Endothelial cell of umbilical vein (primary cell): Measurements from ENCODE around the gene RNU5D-1. TPM values are rescaled to one million over a fixed set of nuclear protein-coding genes. Genes with fewer than 3 reads are reported as not detected.

Source experiments
- BruUV-seq: library from RNA; stranded (reverse); fragments of 400-500 nt; replicated peaks from 2 replicates; lab custom pipeline; 2021; lab: Mats Ljungman, UMichigan
- CTCF ChIA-PET: fragments of 300-600, 350-600 bp; sonication (Branson Sonifier 250); formaldehyde crosslinking; loops from one replicate; lab custom pipeline; 2021; ENCODE audit warnings: antibody characterized with exemption, inconsistent platforms; lab: Charles Lee
- POLR2A ChIA-PET: fragments of 300-600, 350-600 bp; sonication (Branson Sonifier 250); formaldehyde crosslinking; loops from one replicate; lab custom pipeline; 2021; ENCODE audit warnings: antibody characterized with exemption, inconsistent platforms; lab: Charles Lee
- DNase-seq: peaks from one replicate; pipeline ENCODE4 v3.0.0-alpha.2; 2011; ENCODE audit warnings: low read depth, low spot score
- FAIRE-seq: peaks from 2 replicates; lab custom pipeline; 2011; peaks lifted over from hg19 to GRCh38; lab: Jason Lieb, UNC
- H2AFZ ChIP-seq: 2 replicates; pipeline ENCODE4 v1.6.0; 2012; ENCODE audit warnings: low read depth, low read length, control low read depth, inconsistent platforms
- H3K27ac ChIP-seq: 2 replicates; pipeline ENCODE4 v1.5.1; 2011; ENCODE audit warnings: low read depth, mild to moderate bottlenecking, control low read depth, low read length, moderate library complexity; ENCODE audit not compliant: insufficient read depth
- H3K27me3 ChIP-seq, 2 experiments: 2 replicates each; pipeline versions ENCODE4 v1.6.0 to v1.6.1; 2011; ENCODE audit warnings: low read length in 2 of 2, mixed read lengths in 1 of 2; ENCODE audit not compliant: control insufficient read depth in 2 of 2, insufficient read depth in 2 of 2
- H3K36me3 ChIP-seq, 2 experiments: 2 replicates in 1 of 2; 3 replicates in 1 of 2; pipeline ENCODE4 v1.5.1; 2011; ENCODE audit warnings: low read length in 2 of 2, mild to moderate bottlenecking in 1 of 2, moderate library complexity in 1 of 2; ENCODE audit not compliant: control insufficient read depth in 2 of 2, insufficient read depth in 2 of 2; ENCODE audit errors: extremely low read depth in 1 of 2
- H3K4me1 ChIP-seq: 3 replicates; pipeline ENCODE4 v1.5.1; 2011; ENCODE audit warnings: mild to moderate bottlenecking, low read length; ENCODE audit not compliant: control insufficient read depth, insufficient read depth; ENCODE audit errors: extremely low read depth
- H3K4me2 ChIP-seq: 2 replicates; pipeline ENCODE4 v1.6.1; 2011; ENCODE audit warnings: low read length, control low read depth, mixed read lengths; ENCODE audit not compliant: insufficient read depth
- H3K4me3 ChIP-seq, 3 experiments: fragments of 200-600 bp in 1 of 3; sonication (generic), shearing (Covaris generic) in 1 of 3; replicated peaks in 1 of 3; 2 replicates each; pipeline ENCODE4 v1.5.1; 2011 to 2016; ENCODE audit warnings: control low read depth in 3 of 3, low read length in 3 of 3, mild to moderate bottlenecking in 2 of 3, inconsistent platforms in 1 of 3, low read depth in 1 of 3, moderate library complexity in 1 of 3; ENCODE audit not compliant: insufficient read depth in 1 of 3
- H3K79me2 ChIP-seq: 2 replicates; pipeline ENCODE4 v1.6.0; 2012; ENCODE audit warnings: low read length, inconsistent platforms; ENCODE audit not compliant: control insufficient read depth, insufficient read depth
- H3K9ac ChIP-seq: replicated peaks from 2 replicates; pipeline ENCODE3; 2011; ENCODE audit warnings: low read length, control low read depth; ENCODE audit not compliant: insufficient read depth; ENCODE audit errors: extremely low read depth
- H3K9me1 ChIP-seq: replicated peaks from 3 replicates; pipeline ENCODE4 v1.6.0; 2011; ENCODE audit warnings: mild to moderate bottlenecking, low read length; ENCODE audit not compliant: control insufficient read depth, insufficient read depth; ENCODE audit errors: extremely low read depth
- H3K9me3 ChIP-seq: replicated peaks from 2 replicates; pipeline ENCODE4 v1.5.1; 2012; ENCODE audit warnings: low read length, inconsistent platforms; ENCODE audit not compliant: control insufficient read depth, insufficient read depth
- H4K20me1 ChIP-seq: replicated peaks from 2 replicates; pipeline ENCODE3; 2011; ENCODE audit warnings: mild to moderate bottlenecking, low read length; ENCODE audit not compliant: control insufficient read depth, insufficient read depth; ENCODE audit errors: extremely low read depth
- EZH2 ChIP-seq: IDR thresholded peaks from 2 replicates; pipeline ENCODE4 v1.6.1; 2012; ENCODE audit warnings: borderline replicate concordance, low read depth, mild to moderate bottlenecking, moderate library complexity, low read length, inconsistent platforms; ENCODE audit not compliant: severe bottlenecking
- FOS ChIP-seq: IDR thresholded peaks from 2 replicates; pipeline ENCODE4 v1.6.1; 2011; ENCODE audit warnings: mild to moderate bottlenecking, low read length, moderate library complexity, borderline replicate concordance; ENCODE audit not compliant: insufficient read depth
- GATA2 ChIP-seq: IDR thresholded peaks from 2 replicates; pipeline ENCODE4 v1.7.0; 2011; ENCODE audit warnings: low read depth, mild to moderate bottlenecking, moderate library complexity, mixed read lengths, low read length; ENCODE audit not compliant: insufficient read length, insufficient read depth
- JUN ChIP-seq: IDR thresholded peaks from 2 replicates; pipeline ENCODE4 v1.6.1; 2011; ENCODE audit warnings: borderline replicate concordance, low read depth; ENCODE audit not compliant: insufficient read length, insufficient read depth
- MYC ChIP-seq: IDR thresholded peaks from one replicate; pipeline ENCODE4 v1.6.1; 2011; ENCODE audit warnings: mild to moderate bottlenecking, low read depth, low read length
- POLR2A ChIP-seq: IDR thresholded peaks from 2 replicates; pipeline ENCODE4 v1.6.1; 2012; ENCODE audit warnings: low read depth, mild to moderate bottlenecking, control low read depth, low read length
- POLR2AphosphoS5 ChIP-seq: IDR thresholded peaks from 2 replicates; pipeline ENCODE4 v1.6.1; 2012; ENCODE audit warnings: low read depth, mild to moderate bottlenecking, control low read depth, low read length, moderate library complexity; ENCODE audit not compliant: insufficient read depth
- dilution Hi-C: fragments of 300-500 bp; cut with MboI; formaldehyde crosslinking; loops from one replicate; pipeline ENCODE4 v1.15.0; 2019; ENCODE audit warnings: low sequenced_read_pairs; ENCODE audit not compliant: extremely low pct_ligation_motif_present
- intact Hi-C: fragments of 100-400 bp; cut with micrococcal nuclease; formaldehyde crosslinking; loops from one replicate; pipeline ENCODE4 v1.10.0; 2022
- polyA plus RNA-seq, 4 experiments: library from polyadenylated mRNA; depleted of rRNA in 3 of 4; stranded (reverse) in 3 of 4; unstranded in 1 of 4; fragments of >200 nt; gene quantifications; 2 replicates each; pipeline versions ENCODE4 v1.2.1 to v1.2.3, GENCODE V29; 2011 to 2012; ENCODE audit warnings: missing spikeins in 1 of 4
- total RNA-seq: library from RNA; stranded (reverse); gene quantifications from 2 replicates; pipeline ENCODE4 v1.2.3, GENCODE V29; 2021
- TF ChIP-seq, protein P1 (sequence below), 2 donors: IDR thresholded peaks; 1 replicate in 1 of 2; 2 replicates in 1 of 2; pipeline ENCODE4 v1.5.1; 2011; ENCODE audit warnings: low read length in 2 of 2, mild to moderate bottlenecking in 2 of 2, moderate library complexity in 2 of 2, control low read depth in 1 of 2, inconsistent platforms in 1 of 2, low read depth in 1 of 2; ENCODE audit not compliant: insufficient read depth in 1 of 2; ENCODE audit errors: extremely low read depth in 1 of 2
- TF ChIP-seq, protein P2 (sequence below): IDR thresholded peaks from 2 replicates; pipeline ENCODE4 v1.6.1; 2011; ENCODE audit not compliant: insufficient read depth, insufficient read length

The RNU5D-1 gene
- total and polyA plus RNA-seq, 2 donors (not counting 3 experiments of a cell fraction or from before 2014, with no cell fraction given), result not detected

DNA sequence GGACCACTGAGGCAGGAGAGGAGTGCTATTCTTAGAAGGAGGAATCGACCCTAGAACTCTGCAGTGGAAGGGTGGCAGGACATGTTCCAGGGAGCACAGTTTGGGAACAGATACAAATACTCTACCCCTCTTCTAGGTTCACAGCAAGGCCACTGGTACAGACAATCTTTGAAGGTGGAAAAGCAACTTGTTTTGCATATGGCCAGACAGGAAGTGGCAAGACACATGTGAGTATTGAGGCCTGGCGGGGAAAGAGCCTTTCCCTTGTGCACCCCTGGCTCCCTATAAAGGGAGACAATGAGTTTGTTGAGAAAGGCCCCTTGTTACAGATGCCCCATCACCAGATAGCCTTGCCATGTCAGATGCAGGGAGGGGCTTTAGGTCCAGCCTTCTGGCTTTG lies 26.4 kb upstream of the RNU5D-1 start:
- DNase-seq, result no peak
- Histone ChIP-seq H3K9me1 (no peaks in the 10 kb centered on the region), H3K9ac (no peak overlapping the region), H3K27me3 (no peaks in the 10 kb centered on the region), H3K4me1 (peaks cover 12% of the 10 kb centered on the region), H3K27ac (no peak overlapping the region), H3K9me3 (no peaks in the 10 kb centered on the region), H3K79me2 (no peaks in the 10 kb centered on the region), H4K20me1 (no peaks in the 10 kb centered on the region), H3K36me3 (peaks cover 23% of the 10 kb centered on the region in 2 experiments), H3K4me2 (no peak overlapping the region), H2AFZ (no peak overlapping the region), H3K4me3 (no peak overlapping the region)
- no peak for FAIRE-seq
- POLR2A ChIA-PET, result no interaction called here
- intact Hi-C loops (no loop called here), dilution Hi-C loops (no loop called here)
- CTCF ChIA-PET, result no interaction called here
- no TSS peak for BruUV-seq
- TF ChIP-seq, protein P1, sequence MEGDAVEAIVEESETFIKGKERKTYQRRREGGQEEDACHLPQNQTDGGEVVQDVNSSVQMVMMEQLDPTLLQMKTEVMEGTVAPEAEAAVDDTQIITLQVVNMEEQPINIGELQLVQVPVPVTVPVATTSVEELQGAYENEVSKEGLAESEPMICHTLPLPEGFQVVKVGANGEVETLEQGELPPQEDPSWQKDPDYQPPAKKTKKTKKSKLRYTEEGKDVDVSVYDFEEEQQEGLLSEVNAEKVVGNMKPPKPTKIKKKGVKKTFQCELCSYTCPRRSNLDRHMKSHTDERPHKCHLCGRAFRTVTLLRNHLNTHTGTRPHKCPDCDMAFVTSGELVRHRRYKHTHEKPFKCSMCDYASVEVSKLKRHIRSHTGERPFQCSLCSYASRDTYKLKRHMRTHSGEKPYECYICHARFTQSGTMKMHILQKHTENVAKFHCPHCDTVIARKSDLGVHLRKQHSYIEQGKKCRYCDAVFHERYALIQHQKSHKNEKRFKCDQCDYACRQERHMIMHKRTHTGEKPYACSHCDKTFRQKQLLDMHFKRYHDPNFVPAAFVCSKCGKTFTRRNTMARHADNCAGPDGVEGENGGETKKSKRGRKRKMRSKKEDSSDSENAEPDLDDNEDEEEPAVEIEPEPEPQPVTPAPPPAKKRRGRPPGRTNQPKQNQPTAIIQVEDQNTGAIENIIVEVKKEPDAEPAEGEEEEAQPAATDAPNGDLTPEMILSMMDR (IDR thresholded peaks at IDR 0.05; ENCODE audit: extremely low read depth in 1 of 2, insufficient read depth in 1 of 2, low read depth in 1 of 2, low read length in 2 of 2), result no peak
- no peak for TF ChIP-seq JUN
- no peak for TF ChIP-seq FOS
- no peak for TF ChIP-seq POLR2A
- TF ChIP-seq POLR2AphosphoS5, result no peak
- TF ChIP-seq EZH2, result no peak
- no peak for TF ChIP-seq MYC
- TF ChIP-seq, protein P2, sequence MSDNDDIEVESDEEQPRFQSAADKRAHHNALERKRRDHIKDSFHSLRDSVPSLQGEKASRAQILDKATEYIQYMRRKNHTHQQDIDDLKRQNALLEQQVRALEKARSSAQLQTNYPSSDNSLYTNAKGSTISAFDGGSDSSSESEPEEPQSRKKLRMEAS, result no peak
- TF ChIP-seq GATA2, result no peak
